ENCODE measurements around the gene B4GALT3.
A peak's percentile ranks its signal among the peaks of the same experiment; 100 is the strongest.

The B4GALT3 gene

DNA sequence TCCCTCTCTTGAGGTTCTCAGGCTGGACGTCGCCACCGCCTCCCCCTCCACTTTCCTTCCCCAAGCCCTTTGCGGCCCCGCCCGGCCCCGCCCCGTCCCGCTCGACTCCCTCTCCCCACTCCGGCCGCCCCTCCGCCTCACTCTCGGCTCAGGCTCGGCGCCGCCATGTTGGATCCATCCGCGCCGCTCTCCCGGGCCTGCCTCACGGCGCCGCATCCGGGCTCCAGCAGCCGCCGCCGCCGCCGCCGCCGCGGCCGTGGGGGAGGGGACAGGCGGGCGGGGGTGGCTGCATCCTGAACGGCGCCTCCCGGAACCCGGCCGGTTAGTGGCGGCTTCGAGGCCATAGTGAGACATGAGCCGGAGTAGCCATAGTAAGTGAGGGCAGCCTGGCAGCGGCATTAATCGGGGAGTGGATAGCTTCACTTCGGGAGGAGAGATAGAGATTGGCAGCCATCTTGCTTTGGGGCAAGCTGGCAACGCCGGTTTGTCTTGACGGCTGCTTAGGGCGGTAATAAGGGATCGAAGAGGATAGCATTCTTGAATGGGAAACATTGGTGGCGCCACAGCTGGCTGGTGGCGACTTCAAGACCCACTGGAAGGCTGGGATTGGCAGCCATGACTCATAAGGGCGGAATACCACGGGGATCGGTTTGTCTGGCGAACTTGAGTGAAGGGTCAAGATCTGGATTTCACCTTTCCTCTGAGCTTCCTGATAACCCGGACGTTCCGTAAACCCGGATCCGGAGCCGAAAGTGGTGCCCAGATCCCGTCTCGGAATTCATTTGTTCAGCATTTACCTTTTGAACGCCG lies 44.7 kb downstream of the B4GALT3 start, which contains the start of gene DEDD:
TSS of gene DEDD (minus strand) at position 258 of the 810 bp plus-strand sequence. CDS start 8,205 bp downstream, outside the sequence.
- TF ChIP-seq, protein P1, sequence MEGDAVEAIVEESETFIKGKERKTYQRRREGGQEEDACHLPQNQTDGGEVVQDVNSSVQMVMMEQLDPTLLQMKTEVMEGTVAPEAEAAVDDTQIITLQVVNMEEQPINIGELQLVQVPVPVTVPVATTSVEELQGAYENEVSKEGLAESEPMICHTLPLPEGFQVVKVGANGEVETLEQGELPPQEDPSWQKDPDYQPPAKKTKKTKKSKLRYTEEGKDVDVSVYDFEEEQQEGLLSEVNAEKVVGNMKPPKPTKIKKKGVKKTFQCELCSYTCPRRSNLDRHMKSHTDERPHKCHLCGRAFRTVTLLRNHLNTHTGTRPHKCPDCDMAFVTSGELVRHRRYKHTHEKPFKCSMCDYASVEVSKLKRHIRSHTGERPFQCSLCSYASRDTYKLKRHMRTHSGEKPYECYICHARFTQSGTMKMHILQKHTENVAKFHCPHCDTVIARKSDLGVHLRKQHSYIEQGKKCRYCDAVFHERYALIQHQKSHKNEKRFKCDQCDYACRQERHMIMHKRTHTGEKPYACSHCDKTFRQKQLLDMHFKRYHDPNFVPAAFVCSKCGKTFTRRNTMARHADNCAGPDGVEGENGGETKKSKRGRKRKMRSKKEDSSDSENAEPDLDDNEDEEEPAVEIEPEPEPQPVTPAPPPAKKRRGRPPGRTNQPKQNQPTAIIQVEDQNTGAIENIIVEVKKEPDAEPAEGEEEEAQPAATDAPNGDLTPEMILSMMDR (IDR thresholded peaks at IDR 0.05; ENCODE audit: low read depth, low read length), result no peak; the same call in 1 of the 2 replicates
- DNase-seq (ENCODE audit: extremely low read depth, low read depth), result peak; percentile 91

DNA sequence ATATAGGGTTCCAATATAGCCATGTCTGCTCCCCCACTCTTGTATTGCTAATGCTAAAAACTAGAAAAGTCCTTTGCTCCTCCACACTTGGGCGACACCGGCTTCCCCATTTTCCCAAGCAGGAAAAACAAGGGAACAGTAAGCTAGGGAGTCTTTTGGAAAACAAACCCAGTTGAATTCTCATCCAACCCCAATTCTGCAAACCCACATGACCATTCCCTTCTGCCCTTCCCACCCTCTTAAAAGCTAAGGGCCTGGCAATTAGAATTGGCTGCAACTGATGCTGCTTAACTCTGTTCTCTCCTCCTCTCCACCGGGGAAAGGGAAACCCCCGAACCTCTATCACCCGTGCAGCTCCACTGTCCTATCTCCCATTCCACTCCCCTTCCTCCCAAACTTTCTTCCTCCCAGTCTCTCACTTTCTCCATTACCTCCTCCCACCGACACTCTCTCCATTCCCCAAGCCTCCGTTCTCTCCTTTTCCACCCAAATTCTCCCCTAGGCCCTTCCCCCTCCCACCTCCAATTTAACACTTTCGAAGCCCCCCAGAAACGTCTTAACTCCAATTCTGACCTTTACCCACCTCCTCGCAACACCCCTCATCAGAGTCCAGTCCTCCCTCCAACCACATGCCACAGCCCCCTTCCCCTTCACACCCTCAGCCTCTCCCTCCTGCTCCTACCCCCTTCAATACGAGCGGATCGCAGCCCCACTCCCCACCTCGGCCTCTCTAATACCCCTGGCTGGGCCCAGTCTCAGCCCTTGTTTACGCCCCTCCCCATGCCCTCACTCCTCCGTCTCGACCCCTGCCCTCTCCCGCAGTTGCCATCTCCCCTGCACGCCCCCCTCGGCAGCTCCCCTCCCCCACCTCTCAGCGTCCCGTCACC lies 45.5 kb downstream of the B4GALT3 start:
- DNase-seq (ENCODE audit: extremely low read depth, low read depth), result no peak
- TF ChIP-seq, protein P1 (IDR thresholded peaks at IDR 0.05; ENCODE audit: low read depth, low read length), result no peak

- TF ChIP-seq, protein P1 (IDR thresholded peaks at IDR 0.05; ENCODE audit: low read depth, low read length), result no peak
- no peak for DNase-seq (ENCODE audit: extremely low read depth, low read depth)
Measured at GRCh38 chr1:161130266-161130665, 47.0 kb downstream of the B4GALT3 start.

DNA sequence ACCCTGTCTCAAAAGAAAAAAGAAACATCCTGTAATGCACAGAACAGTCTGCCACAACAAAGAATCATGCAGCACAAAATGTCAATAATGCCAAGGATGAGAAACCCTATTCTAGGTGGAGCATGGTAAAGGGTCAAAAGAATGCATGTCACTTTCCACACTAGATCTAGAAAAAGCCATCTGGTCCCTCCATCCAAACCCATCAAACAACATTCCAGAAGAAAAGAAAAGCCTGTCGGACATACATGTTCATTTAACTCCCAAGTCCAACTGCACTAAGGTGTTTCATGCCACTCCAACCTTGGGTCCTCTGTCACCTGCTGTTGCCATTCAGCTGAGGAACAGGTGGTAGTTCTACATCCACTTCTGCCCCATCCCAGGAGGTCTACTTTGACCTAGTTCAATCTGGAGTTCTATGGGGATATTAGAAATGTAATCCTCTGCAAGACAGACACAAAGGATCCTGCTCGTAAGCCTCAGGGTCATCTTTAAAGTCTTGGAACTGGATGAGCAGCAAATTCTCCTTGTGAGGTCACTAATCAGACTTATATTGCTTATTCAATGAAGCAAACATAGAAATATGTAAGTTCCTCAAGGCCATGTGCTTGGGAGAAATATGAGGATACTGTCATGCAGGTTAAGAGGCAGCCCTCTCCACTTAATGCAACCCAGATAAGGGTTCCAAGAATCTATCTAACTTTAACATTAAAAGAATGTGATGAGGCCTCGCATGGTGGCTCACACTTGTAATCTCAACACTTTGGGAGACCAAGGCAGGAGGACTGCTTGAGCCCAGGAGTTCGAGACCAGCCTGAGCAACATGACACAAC lies 48.5 kb downstream of the B4GALT3 start:
- DNase-seq (ENCODE audit: extremely low read depth, low read depth), result no peak
- TF ChIP-seq, protein P1 (IDR thresholded peaks at IDR 0.05; ENCODE audit: low read depth, low read length), result no peak

- TF ChIP-seq, protein P1 (IDR thresholded peaks at IDR 0.05; ENCODE audit: low read depth, low read length), result no peak
- no peak for DNase-seq (ENCODE audit: extremely low read depth, low read depth)
Measured at GRCh38 chr1:161127649-161128048, 49.7 kb downstream of the B4GALT3 start.

- TF ChIP-seq, protein P1 (IDR thresholded peaks at IDR 0.05; ENCODE audit: low read depth, low read length), result no peak
- DNase-seq (ENCODE audit: extremely low read depth, low read depth), result no peak
Measured at GRCh38 chr1:161122967-161123366, 54.3 kb downstream of the B4GALT3 start.
